HG03558 (cell line): ENCODE results near the gene LRP8.

Experiments
- ATAC-seq: cut with Tn5 transposase; IDR thresholded peaks from one replicate; pipeline ENCODE4 v1.9.1; 2021; ENCODE audit warnings: moderate number of reproducible peaks; ENCODE audit not compliant: unreplicated experiment; ENCODE audit errors: extremely low read depth

LRP8 gene

GRCh38 chr1:53270107-53270506 lies 57.8 kb downstream of the LRP8 start:
- no peak for ATAC-seq

DNA sequence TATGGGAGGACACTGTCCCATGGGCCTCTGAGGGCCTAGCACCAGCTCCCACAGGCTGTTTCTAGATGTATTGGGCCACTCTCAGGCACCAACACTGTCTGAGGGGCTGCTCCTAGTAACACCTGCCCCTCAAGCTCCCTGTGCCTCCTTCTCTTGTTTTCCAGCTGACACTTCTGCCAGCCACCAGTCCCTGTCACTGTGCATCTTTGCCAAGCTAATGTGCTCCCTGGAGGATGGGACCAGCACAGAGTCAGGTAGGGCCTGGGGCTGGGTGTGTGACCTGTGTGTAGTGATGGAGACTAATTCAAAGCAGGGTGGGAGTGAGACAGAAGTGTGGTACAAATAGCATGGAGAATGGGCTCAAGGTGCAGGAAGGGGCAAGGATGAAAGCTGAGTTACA lies 60.1 kb downstream of the LRP8 start:
- ATAC-seq, result no peak

DNA sequence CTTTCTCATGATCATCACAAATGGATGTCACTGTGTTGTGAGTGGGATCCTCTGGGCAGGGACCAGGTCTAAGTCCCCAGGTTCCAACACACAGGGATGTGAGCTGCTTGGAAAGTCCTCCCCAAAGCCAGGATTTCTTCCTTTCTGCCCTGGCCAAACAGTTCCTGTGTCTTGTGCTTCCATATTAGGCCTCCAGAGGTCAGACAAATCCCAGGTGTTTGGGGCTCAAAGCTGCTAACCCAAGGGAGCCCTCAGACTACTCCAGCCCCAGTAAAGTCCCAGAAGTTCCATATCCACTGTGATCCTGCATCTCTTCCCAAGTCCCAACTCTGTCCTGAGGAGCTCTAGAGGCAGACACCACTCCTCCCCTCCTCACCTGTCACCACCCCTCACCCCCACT lies 61.8 kb downstream of the LRP8 start:
- ATAC-seq, result no peak

- no peak for ATAC-seq
These were observed 62.3 kb downstream of the LRP8 start for GRCh38 chr1:53265581-53265980.

GRCh38 chr1:53264048-53264447 lies 63.8 kb downstream of the LRP8 start:
- ATAC-seq, result no peak

GRCh38 chr1:53262000-53262399 lies 65.9 kb downstream of the LRP8 start:
- no peak for ATAC-seq

DNA sequence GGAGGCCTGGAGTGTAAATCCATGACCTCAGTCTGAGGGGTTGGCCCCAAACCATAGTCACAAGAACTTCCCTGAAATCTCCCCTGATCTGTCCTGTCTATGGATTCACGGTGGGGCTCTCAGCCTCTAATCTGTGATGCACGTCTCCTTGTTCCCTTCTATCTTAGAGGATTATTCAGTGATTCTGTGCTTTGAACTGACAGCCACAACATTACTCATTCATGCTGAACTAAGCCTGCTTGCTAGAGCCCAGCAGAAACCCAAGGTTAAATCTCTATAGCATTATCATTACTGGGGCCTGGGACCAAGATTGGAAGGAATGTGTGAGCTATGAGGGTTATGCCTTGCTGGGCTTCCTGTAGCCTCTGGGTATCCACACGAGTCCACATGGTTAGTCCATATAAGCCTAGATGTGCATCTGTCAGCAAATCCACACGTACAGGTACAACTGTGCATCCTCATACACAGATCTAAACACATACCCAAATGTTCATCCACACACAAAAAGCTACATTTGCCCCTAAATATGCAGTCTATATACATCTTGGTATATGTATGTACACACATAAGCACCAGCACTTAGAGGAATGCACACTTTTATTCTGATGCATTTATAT lies 67.1 kb downstream of the LRP8 start:
- ATAC-seq, result no peak

DNA sequence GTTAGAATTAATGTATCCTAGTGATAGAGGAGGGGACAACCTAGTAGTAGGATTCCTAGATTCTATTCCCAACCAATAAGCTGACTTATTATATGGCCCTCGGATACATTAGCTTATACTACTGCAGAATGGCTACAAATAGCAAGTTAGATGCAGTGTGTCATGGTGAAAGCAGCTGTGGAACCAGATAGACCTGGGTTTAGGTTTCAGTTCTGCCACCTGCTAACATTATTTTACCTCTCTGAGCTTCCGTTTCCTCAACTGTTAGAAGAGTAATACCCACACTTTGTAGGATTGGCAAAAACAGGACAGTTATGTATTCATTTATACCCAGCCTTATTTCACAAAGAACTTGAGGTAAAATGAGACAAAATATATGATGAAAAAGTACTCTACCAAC lies 67.9 kb downstream of the LRP8 start:
- no peak for ATAC-seq

- ATAC-seq, result no peak
These were observed 69.7 kb downstream of the LRP8 start for GRCh38 chr1:53258216-53258615.

DNA sequence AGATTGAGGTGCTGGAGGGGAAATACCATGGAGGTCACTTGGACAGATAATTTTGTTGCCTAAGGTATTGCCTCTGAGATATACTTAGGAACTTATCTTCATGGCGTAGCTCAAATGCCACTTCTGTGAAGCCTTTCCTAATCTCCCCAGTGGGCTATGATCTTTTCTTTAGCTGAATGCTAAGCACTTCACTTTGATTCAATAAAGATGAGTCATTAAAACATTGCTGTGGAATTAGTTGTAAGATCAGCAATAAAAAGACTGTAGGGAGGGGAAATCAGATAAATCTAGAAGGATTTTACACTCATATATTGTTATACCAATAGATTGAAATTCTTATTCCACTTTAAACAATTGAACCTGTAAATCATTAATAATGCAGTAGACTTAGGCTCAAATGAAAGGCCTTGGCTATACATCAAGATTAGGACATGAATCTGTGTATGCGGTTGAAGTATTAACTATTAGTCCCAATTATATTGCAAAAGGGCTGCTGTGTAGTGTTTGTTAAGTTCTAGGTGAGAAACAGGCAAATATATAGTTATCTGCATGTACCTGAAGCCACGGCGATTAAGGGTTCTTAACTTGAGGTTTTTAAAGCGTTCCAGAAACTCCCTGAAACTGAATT lies 70.3 kb downstream of the LRP8 start:
- ATAC-seq, result no peak

DNA sequence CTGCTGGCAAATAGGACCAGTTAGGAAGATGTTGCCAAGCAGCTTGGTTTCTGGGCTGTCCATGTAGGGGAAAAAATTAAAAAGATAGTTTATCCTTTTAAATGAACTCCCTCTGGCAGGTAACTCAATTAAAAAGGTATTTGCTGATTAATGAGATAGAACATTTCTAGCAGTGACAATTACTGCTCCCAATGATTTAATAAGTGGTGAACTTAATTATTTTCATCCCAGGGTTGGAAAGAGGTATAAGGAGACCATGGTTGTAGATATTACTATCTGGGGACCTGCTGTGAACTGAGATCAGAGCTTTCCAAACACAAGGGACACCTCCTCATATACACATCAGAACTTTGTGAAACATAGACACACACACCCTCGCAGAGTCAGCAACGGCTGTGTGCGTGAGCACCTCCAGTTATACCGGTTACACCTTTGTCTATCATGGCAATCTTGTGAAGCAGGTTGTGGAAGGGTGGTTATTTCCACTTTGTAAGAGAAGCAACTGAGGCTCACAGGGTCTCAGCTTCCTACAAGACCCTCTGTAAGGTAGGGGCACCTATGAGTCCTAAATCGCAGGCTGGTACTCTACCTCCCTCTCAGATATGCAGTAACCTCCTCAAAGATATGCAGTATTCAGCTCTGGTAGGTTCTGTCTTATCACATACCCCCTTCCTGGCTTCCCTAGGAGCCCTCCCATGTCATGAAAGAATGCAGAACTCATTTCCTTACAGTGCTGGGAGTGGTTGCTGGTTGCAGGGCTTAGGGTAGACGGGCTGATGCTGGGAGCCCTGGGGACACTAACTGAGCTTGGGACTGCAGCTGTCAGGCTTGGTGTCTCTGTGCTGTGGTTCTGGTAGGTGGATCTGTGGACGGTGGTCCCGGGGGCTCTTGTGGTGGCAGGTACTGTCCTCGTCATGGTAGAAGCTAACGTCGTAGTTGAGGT lies 71.1 kb downstream of the LRP8 start:
- no peak for ATAC-seq

GRCh38 chr1:53255031-53255430 lies 72.8 kb downstream of the LRP8 start:
- ATAC-seq, result no peak

GRCh38 chr1:53254011-53254640 lies 73.7 kb downstream of the LRP8 start:
- ATAC-seq, result no peak

- ATAC-seq, result no peak
These were observed 77.5 kb downstream of the LRP8 start for GRCh38 chr1:53250325-53250724.

- no peak for ATAC-seq
These were observed 78.2 kb downstream of the LRP8 start for GRCh38 chr1:53249706-53250105.

DNA sequence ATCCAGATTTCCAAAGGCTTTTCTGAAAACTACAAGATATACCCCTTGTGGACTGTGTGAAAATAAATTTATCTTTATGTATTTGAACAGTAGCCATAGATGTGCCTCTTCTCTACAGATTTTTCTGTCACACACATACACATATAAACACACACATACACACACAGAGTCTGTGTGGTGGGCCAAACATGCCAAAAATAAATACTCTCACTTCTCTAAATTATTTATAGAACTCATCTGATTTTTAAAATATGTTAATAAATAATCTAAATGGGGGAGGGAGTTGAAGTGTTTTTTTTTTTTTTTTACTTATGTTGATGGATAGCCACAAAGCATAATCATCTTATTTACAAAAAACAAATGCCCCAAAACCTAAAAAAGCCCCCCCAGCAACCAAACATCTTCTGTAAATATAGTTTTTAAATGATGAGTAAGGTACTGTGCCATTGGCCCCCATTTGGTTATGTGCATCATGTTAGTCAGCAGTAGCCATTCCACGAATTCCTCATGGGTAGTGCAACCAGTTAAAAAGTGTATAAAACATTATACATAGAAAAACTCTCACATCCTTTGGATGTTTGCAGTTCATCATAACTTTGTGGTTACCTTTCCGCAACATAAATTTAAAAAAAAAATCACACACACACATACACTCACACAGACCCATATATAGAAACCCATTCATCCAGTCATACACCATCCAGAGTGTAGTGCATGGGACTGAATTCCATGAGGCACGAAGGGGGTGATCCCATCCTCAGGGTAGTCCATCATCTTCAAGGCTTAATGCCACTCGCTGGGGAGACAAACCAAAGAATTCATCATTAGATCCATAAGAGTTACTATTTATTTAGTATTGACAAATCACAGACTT lies 81.4 kb downstream of the LRP8 start:
- ATAC-seq, result no peak

GRCh38 chr1:53244141-53244540 lies 83.7 kb downstream of the LRP8 start:
- no peak for ATAC-seq

GRCh38 chr1:53242381-53242780 lies 85.5 kb downstream of the LRP8 start:
- ATAC-seq, result no peak

DNA sequence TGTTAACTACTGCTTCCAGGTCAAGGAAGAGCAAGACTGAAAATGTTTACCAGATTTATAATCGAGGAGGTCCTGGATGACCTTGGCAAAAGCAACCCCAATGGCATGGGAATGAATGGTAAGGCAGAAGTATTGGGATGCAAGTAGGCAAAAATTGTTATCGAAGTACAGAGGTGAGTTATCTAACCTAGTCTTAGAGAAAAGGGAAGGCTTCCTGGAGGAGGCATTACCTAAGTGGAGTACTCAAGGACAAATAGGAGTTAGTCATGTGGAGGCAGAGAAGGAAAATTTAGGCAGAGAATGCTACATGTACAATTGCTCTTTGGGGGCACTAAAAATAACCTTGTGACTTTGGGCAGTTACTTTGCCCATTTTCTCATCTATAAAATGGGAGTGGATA lies 86.0 kb downstream of the LRP8 start:
- no peak for ATAC-seq
